ENCODE results near the gene HS6ST1. TPM values are rescaled to one million over a fixed set of nuclear protein-coding genes. Genes with fewer than 3 reads are reported as not detected.

Gene HS6ST1
- total RNA-seq, 4 donors from 2014 or later, result 16.1 to 38.6 (median 26.5) TPM

GRCh38 chr2:128304715-128305554 is 13.7 kb downstream of the HS6ST1 start:
- peaks cover 51 to 72% (median 61%) of the 10 kb centered on the region in 4 donors for H3K4me1 ChIP-seq
- intact Hi-C loops (cut with DNase I; ENCODE audit: low total_unique reads), result no loop called here
- 44% methylated on average over 10 of the region's 11 CpGs; no CpG with 5 or more reads in 1 of the 2 donors for WGBS, 2 donors (ENCODE audit: low coverage in 1 of 2)

GRCh38 chr2:128304330-128304714 is 14.3 kb downstream of the HS6ST1 start:
- DNase-seq, result no peak
- TF ChIP-seq EP300 (IDR thresholded peaks at IDR 0.05; ENCODE audit: low read depth) (no peak), POLR2AphosphoS5 (IDR thresholded peaks at IDR 0.05) (no peak), CTCF (IDR thresholded peaks at IDR 0.05) (no peak), POLR2A (IDR thresholded peaks at IDR 0.05) (no peak)

More at GRCh38 chr2:128304715-128305554, 13.7 kb downstream of the HS6ST1 start:
- TF ChIP-seq EP300 (IDR thresholded peaks at IDR 0.05; ENCODE audit: low read depth) (peak; percentile 91), CTCF (IDR thresholded peaks at IDR 0.05) (no peak), POLR2AphosphoS5 (IDR thresholded peaks at IDR 0.05) (peak; percentile 57 to 74 (median 72))
- no peaks in the 10 kb centered on the region for H3K27me3 ChIP-seq
- H3K4me3 ChIP-seq, result no peak overlapping the region
- H3K36me3 ChIP-seq, result no peaks in the 10 kb centered on the region
- H3K9me3 ChIP-seq, result no peaks in the 10 kb centered on the region
- in situ Hi-C loops (cut with MboI; ENCODE audit: low pct_ligation_motif_present in 1 of 4, low pct_unique_long_range_greater_than_20kb in 1 of 4, low sequenced_read_pairs in 3 of 4), result no loop called here
- peak overlapping the region; percentile 69 to 92 (median 81) for H3K27ac ChIP-seq
- peak; percentile 63 for DNase-seq

DNA sequence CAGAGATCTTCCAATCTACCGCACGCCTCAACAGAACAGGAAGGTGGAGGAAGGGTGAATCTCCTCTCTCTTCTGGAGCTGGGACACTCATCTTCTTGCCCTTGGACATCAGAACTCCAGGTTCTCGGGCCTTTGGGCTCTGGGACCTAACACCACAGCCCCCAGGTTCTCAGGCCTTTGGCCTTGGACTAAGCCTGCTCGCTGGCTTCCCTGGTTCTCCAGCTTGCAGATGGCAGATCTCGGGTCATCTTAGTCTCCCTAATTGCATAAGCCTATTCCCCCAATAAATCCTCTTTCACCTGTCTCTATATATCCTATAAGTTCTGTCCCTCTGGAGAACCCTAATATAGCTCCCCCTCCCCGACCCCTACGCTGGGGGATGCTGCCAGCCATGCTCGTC is 14.8 kb downstream of the HS6ST1 start:
- DNase-seq, result no peak
- Histone ChIP-seq H3K27me3 (no peaks in the 10 kb centered on the region), H3K36me3 (no peaks in the 10 kb centered on the region), H3K4me3 (no peak overlapping the region), H3K27ac (peak overlapping the region; percentile 69 to 92 (median 81)), H3K9me3 (no peaks in the 10 kb centered on the region), H3K4me1 (peaks cover 44 to 63% (median 56%) of the 10 kb centered on the region in 4 donors)
- WGBS, 2 donors (ENCODE audit: low coverage in 1 of 2), result 94% methylated on average over 2 to 8 of the region's 8 CpGs
- in situ Hi-C loops (cut with MboI; ENCODE audit: low pct_ligation_motif_present in 1 of 4, low pct_unique_long_range_greater_than_20kb in 1 of 4, low sequenced_read_pairs in 3 of 4) (no loop called here), intact Hi-C loops (cut with DNase I; ENCODE audit: low total_unique reads) (no loop called here)
- TF ChIP-seq POLR2A (IDR thresholded peaks at IDR 0.05) (no peak), CTCF (IDR thresholded peaks at IDR 0.05) (no peak), EP300 (IDR thresholded peaks at IDR 0.05; ENCODE audit: low read depth) (no peak), POLR2AphosphoS5 (IDR thresholded peaks at IDR 0.05) (no peak)

More at GRCh38 chr2:128304330-128304714, 14.3 kb downstream of the HS6ST1 start:
- intact Hi-C loops (cut with DNase I; ENCODE audit: low total_unique reads) (no loop called here), in situ Hi-C loops (cut with MboI; ENCODE audit: low pct_ligation_motif_present in 1 of 4, low pct_unique_long_range_greater_than_20kb in 1 of 4, low sequenced_read_pairs in 3 of 4) (no loop called here)
- H3K27ac ChIP-seq, result peak overlapping the region; percentile 69 to 92 (median 81)
- no peaks in the 10 kb centered on the region for H3K36me3 ChIP-seq
- WGBS, 2 donors (ENCODE audit: low coverage in 1 of 2), result 88% methylated on average over 5 of the region's 5 CpGs; no CpG with 5 or more reads in 1 of the 2 donors
- no peaks in the 10 kb centered on the region for H3K27me3 ChIP-seq
- H3K4me1 ChIP-seq, result peaks cover 45 to 66% (median 57%) of the 10 kb centered on the region in 4 donors
- no peaks in the 10 kb centered on the region for H3K9me3 ChIP-seq
- H3K4me3 ChIP-seq, result no peak overlapping the region

GRCh38 chr2:128303095-128303791 is 15.4 kb downstream of the HS6ST1 start:
- Histone ChIP-seq H3K27me3 (no peaks in the 10 kb centered on the region), H3K27ac (peak overlapping the region; percentile 69 to 92 (median 78)), H3K4me3 (no peak overlapping the region), H3K9me3 (no peaks in the 10 kb centered on the region), H3K4me1 (peaks cover 44 to 62% (median 51%) of the 10 kb centered on the region in 4 donors), H3K36me3 (no peaks in the 10 kb centered on the region)
- TF ChIP-seq CTCF (IDR thresholded peaks at IDR 0.05), result no peak
- no peak for TF ChIP-seq POLR2AphosphoS5 (IDR thresholded peaks at IDR 0.05)
- no peak for TF ChIP-seq EP300 (IDR thresholded peaks at IDR 0.05; ENCODE audit: low read depth)
- TF ChIP-seq POLR2A (IDR thresholded peaks at IDR 0.05), result no peak
- DNase-seq, result no peak
- in situ Hi-C loops (cut with MboI; ENCODE audit: low pct_ligation_motif_present in 1 of 4, low pct_unique_long_range_greater_than_20kb in 1 of 4, low sequenced_read_pairs in 3 of 4) (no loop called here), intact Hi-C loops (cut with DNase I; ENCODE audit: low total_unique reads) (no loop called here)
- 81% methylated on average over 9 of the region's 9 CpGs; no CpG with 5 or more reads in 1 of the 2 donors for WGBS, 2 donors (ENCODE audit: low coverage in 1 of 2)
